ENCODE data around the gene DCXR. TPM values are rescaled to one million over a fixed set of nuclear protein-coding genes. Genes with fewer than 3 reads are reported as not detected.

The DCXR gene
- total and polyA plus RNA-seq, 2 of the 13 experiments (the other 11 are each of a cell fraction or from before 2014, with no cell fraction given), result 287 to 311 TPM

- peak; percentile 61; the same call in 1 of the 2 replicates for TF ChIP-seq MTA1 (CRISPR knock-in tag; IDR thresholded peaks at IDR 0.05; ENCODE audit: borderline replicate concordance)
- no peak for TF ChIP-seq REL (CRISPR knock-in tag; conservative IDR thresholded peaks at IDR 0.05)
- TF ChIP-seq POGZ (CRISPR knock-in tag; IDR thresholded peaks at IDR 0.05), result no peak
- TF ChIP-seq ZNF607 (CRISPR knock-in tag; IDR thresholded peaks at IDR 0.05; ENCODE audit: borderline replicate concordance), result no peak
- TF ChIP-seq ZNF446 (CRISPR knock-in tag; IDR thresholded peaks at IDR 0.05), result no peak
- no peak for TF ChIP-seq SMAD9 (CRISPR knock-in tag; IDR thresholded peaks at IDR 0.05)
- no peak for TF ChIP-seq ARID2 (CRISPR knock-in tag; IDR thresholded peaks at IDR 0.05; ENCODE audit: borderline replicate concordance)
- TF ChIP-seq SNRNP70 (IDR thresholded peaks at IDR 0.05; ENCODE audit: low read depth, low read length), result no peak
- TF ChIP-seq CCAR2 (optimal IDR thresholded peaks at IDR 0.05; ENCODE audit: low read depth, low read length), result no peak
- TF ChIP-seq ZNF737 (CRISPR knock-in tag; IDR thresholded peaks at IDR 0.05; ENCODE audit: borderline replicate concordance), result 0 out of 2 replicates have a peak, but pooled peaks have one; percentile 43
- TF ChIP-seq RXRB (CRISPR knock-in tag; IDR thresholded peaks at IDR 0.05; ENCODE audit: borderline replicate concordance), result no peak
- TF ChIP-seq ZNF839 (CRISPR knock-in tag; IDR thresholded peaks at IDR 0.05; ENCODE audit: borderline replicate concordance), result no peak
- TF ChIP-seq MNT (IDR thresholded peaks at IDR 0.05), result no peak
- no peak for TF ChIP-seq TARDBP (CRISPR knock-in tag; IDR thresholded peaks at IDR 0.05)
- TF ChIP-seq ZKSCAN8 (CRISPR knock-in tag; IDR thresholded peaks at IDR 0.05; ENCODE audit: borderline replicate concordance), result no peak
- peak; percentile 87 for TF ChIP-seq HDAC1 (CRISPR knock-in tag; IDR thresholded peaks at IDR 0.05)
- TF ChIP-seq, protein P1, sequence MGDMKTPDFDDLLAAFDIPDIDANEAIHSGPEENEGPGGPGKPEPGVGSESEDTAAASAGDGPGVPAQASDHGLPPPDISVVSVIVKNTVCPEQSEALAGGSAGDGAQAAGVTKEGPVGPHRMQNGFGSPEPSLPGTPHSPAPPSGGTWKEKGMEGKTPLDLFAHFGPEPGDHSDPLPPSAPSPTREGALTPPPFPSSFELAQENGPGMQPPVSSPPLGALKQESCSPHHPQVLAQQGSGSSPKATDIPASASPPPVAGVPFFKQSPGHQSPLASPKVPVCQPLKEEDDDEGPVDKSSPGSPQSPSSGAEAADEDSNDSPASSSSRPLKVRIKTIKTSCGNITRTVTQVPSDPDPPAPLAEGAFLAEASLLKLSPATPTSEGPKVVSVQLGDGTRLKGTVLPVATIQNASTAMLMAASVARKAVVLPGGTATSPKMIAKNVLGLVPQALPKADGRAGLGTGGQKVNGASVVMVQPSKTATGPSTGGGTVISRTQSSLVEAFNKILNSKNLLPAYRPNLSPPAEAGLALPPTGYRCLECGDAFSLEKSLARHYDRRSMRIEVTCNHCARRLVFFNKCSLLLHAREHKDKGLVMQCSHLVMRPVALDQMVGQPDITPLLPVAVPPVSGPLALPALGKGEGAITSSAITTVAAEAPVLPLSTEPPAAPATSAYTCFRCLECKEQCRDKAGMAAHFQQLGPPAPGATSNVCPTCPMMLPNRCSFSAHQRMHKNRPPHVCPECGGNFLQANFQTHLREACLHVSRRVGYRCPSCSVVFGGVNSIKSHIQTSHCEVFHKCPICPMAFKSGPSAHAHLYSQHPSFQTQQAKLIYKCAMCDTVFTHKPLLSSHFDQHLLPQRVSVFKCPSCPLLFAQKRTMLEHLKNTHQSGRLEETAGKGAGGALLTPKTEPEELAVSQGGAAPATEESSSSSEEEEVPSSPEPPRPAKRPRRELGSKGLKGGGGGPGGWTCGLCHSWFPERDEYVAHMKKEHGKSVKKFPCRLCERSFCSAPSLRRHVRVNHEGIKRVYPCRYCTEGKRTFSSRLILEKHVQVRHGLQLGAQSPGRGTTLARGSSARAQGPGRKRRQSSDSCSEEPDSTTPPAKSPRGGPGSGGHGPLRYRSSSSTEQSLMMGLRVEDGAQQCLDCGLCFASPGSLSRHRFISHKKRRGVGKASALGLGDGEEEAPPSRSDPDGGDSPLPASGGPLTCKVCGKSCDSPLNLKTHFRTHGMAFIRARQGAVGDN (CRISPR knock-in tag; IDR thresholded peaks at IDR 0.05), result peak; percentile 96
- peak; percentile 32; the same call in 1 of the 2 replicates for TF ChIP-seq NR2C2 (CRISPR knock-in tag; IDR thresholded peaks at IDR 0.05; ENCODE audit: borderline replicate concordance)
- TF ChIP-seq, protein P2, sequence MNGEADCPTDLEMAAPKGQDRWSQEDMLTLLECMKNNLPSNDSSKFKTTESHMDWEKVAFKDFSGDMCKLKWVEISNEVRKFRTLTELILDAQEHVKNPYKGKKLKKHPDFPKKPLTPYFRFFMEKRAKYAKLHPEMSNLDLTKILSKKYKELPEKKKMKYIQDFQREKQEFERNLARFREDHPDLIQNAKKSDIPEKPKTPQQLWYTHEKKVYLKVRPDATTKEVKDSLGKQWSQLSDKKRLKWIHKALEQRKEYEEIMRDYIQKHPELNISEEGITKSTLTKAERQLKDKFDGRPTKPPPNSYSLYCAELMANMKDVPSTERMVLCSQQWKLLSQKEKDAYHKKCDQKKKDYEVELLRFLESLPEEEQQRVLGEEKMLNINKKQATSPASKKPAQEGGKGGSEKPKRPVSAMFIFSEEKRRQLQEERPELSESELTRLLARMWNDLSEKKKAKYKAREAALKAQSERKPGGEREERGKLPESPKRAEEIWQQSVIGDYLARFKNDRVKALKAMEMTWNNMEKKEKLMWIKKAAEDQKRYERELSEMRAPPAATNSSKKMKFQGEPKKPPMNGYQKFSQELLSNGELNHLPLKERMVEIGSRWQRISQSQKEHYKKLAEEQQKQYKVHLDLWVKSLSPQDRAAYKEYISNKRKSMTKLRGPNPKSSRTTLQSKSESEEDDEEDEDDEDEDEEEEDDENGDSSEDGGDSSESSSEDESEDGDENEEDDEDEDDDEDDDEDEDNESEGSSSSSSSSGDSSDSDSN (CRISPR knock-in tag; IDR thresholded peaks at IDR 0.05), result 0 out of 2 replicates have a peak, but pooled peaks have one; percentile 20
- no peak for TF ChIP-seq ZNF24 (IDR thresholded peaks at IDR 0.05)
- TF ChIP-seq NFIB (CRISPR knock-in tag; IDR thresholded peaks at IDR 0.05; ENCODE audit: borderline replicate concordance), result no peak
- TF ChIP-seq ZSCAN29 (CRISPR knock-in tag; conservative IDR thresholded peaks at IDR 0.05), result no peak; the same call in 1 of the 2 replicates
Observed at GRCh38 chr17:82064433-82065192, 27.1 kb upstream of the DCXR start (continued).
